Sigmoid colon (tissue), 4 donors: ENCODE measurements around the gene CTH.

Experiments
- CTCF ChIP-seq, 4 experiments: fragments of 450-650 bp in 3 of 4; fragments of 200-600 bp in 1 of 4; IDR thresholded peaks; one replicate each; pipeline ENCODE4 v1.5.1; 2016 to 2019; ENCODE audit warnings: antibody characterized with exemption in 4 of 4, mild to moderate bottlenecking in 3 of 4, moderate library complexity in 2 of 4
- POLR2A ChIP-seq, 2 donors: fragments of 450-650 bp; IDR thresholded peaks; one replicate each; pipeline ENCODE4 v1.6.1; 2016; ENCODE audit warnings: antibody characterized with exemption in 2 of 2, mild to moderate bottlenecking in 2 of 2, moderate library complexity in 2 of 2
- POLR2AphosphoS5 ChIP-seq, 4 donors: sonication (generic); formaldehyde crosslinking; IDR thresholded peaks; one replicate each; pipeline ENCODE4 v1.6.1; 2017; ENCODE audit warnings: antibody characterized with exemption in 4 of 4

- no peak for TF ChIP-seq POLR2A (IDR thresholded peaks at IDR 0.05)
- peak in 2 of 4 experiments; percentile 12 to 30 for TF ChIP-seq CTCF (IDR thresholded peaks at IDR 0.05)
- no peak for TF ChIP-seq POLR2AphosphoS5 (IDR thresholded peaks at IDR 0.05)
Observed at GRCh38 chr1:70487910-70488665, 77.0 kb downstream of the CTH start.
